Measurements from ENCODE around the gene CAPN6. TPM values are rescaled to one million over a fixed set of nuclear protein-coding genes. Genes with fewer than 3 reads are reported as not detected.

Gene CAPN6
- total and polyA plus RNA-seq, 2 donors (not counting 3 experiments of a cell fraction or from before 2014, with no cell fraction given) = not detected

- H3K79me2 ChIP-seq (ENCODE audit: control insufficient read depth, insufficient read depth, low read length) = no peaks in the 10 kb centered on the region
- ChIA-PET POLR2A (no interaction called here), CTCF (no interaction called here)
- DNase-seq (ENCODE audit: low read depth, low spot score) = no peak
- no peak overlapping the region for H2AFZ ChIP-seq (ENCODE audit: low read depth, low read length)
- H3K36me3 ChIP-seq (ENCODE audit: control insufficient read depth in 2 of 2, extremely low read depth in 1 of 2, insufficient read depth in 2 of 2, low read length in 2 of 2) = no peaks in the 10 kb centered on the region
- dilution Hi-C loops (cut with MboI; ENCODE audit: extremely low pct_ligation_motif_present, low sequenced_read_pairs) (no loop called here), intact Hi-C loops (cut with micrococcal nuclease) (no loop called here)
- no peaks in the 10 kb centered on the region for H3K4me1 ChIP-seq (ENCODE audit: control insufficient read depth, extremely low read depth, insufficient read depth, low read length)
- H3K9me1 ChIP-seq (replicated peaks; ENCODE audit: control insufficient read depth, extremely low read depth, insufficient read depth, low read length) = no peaks in the 10 kb centered on the region
- no peaks in the 10 kb centered on the region for H4K20me1 ChIP-seq (replicated peaks; ENCODE audit: control insufficient read depth, extremely low read depth, insufficient read depth, low read length)
- no peak for TF ChIP-seq POLR2A (IDR thresholded peaks at IDR 0.05; ENCODE audit: low read depth, low read length)
- TF ChIP-seq CTCF (IDR thresholded peaks at IDR 0.05; ENCODE audit: extremely low read depth in 1 of 2, insufficient read depth in 1 of 2, low read depth in 1 of 2, low read length in 2 of 2) = no peak
- H3K27ac ChIP-seq (ENCODE audit: insufficient read depth, low read depth, low read length) = no peak overlapping the region
- BruUV-seq (replicated peaks) = no TSS peak
- H3K4me2 ChIP-seq (ENCODE audit: insufficient read depth, low read length) = no peak overlapping the region
- FAIRE-seq = no peak
- no peak overlapping the region for H3K9ac ChIP-seq (replicated peaks; ENCODE audit: extremely low read depth, insufficient read depth, low read length)
- no peaks in the 10 kb centered on the region for H3K27me3 ChIP-seq (ENCODE audit: control insufficient read depth in 2 of 2, insufficient read depth in 2 of 2, low read length in 2 of 2)
- H3K9me3 ChIP-seq (replicated peaks; ENCODE audit: control insufficient read depth, insufficient read depth, low read length) = no peaks in the 10 kb centered on the region
- H3K4me3 ChIP-seq (replicated peaks in 1 of 3; ENCODE audit: insufficient read depth in 1 of 3, low read depth in 1 of 3, low read length in 3 of 3) = no peak overlapping the region
Measured at GRCh38 chrX:111265486-111265885, 4.8 kb downstream of the CAPN6 start.

- no peaks in the 10 kb centered on the region for H3K9me1 ChIP-seq (replicated peaks; ENCODE audit: control insufficient read depth, extremely low read depth, insufficient read depth, low read length)
- intact Hi-C loops (cut with micrococcal nuclease) = no loop called here
- no peaks in the 10 kb centered on the region for H3K36me3 ChIP-seq (ENCODE audit: control insufficient read depth in 2 of 2, extremely low read depth in 1 of 2, insufficient read depth in 2 of 2, low read length in 2 of 2)
- no peaks in the 10 kb centered on the region for H3K79me2 ChIP-seq (ENCODE audit: control insufficient read depth, insufficient read depth, low read length)
- no peak overlapping the region for H3K4me2 ChIP-seq (ENCODE audit: insufficient read depth, low read length)
- H3K9me3 ChIP-seq (replicated peaks; ENCODE audit: control insufficient read depth, insufficient read depth, low read length) = no peaks in the 10 kb centered on the region
- no peaks in the 10 kb centered on the region for H4K20me1 ChIP-seq (replicated peaks; ENCODE audit: control insufficient read depth, extremely low read depth, insufficient read depth, low read length)
- DNase-seq (ENCODE audit: low read depth, low spot score) = no peak
- H3K4me3 ChIP-seq (replicated peaks in 1 of 3; ENCODE audit: insufficient read depth in 1 of 3, low read depth in 1 of 3, low read length in 3 of 3) = no peak overlapping the region
- POLR2A ChIA-PET = no interaction called here
- no TSS peak for BruUV-seq (replicated peaks)
- CTCF ChIA-PET = no interaction called here
- no peaks in the 10 kb centered on the region for H3K4me1 ChIP-seq (ENCODE audit: control insufficient read depth, extremely low read depth, insufficient read depth, low read length)
- dilution Hi-C loops (cut with MboI; ENCODE audit: extremely low pct_ligation_motif_present, low sequenced_read_pairs) = no loop called here
- no peak for FAIRE-seq
- no peak overlapping the region for H3K9ac ChIP-seq (replicated peaks; ENCODE audit: extremely low read depth, insufficient read depth, low read length)
- H3K27me3 ChIP-seq (ENCODE audit: control insufficient read depth in 2 of 2, insufficient read depth in 2 of 2, low read length in 2 of 2) = no peaks in the 10 kb centered on the region
- H3K27ac ChIP-seq (ENCODE audit: insufficient read depth, low read depth, low read length) = no peak overlapping the region
- H2AFZ ChIP-seq (ENCODE audit: low read depth, low read length) = no peak overlapping the region
- TF ChIP-seq GATA2 (IDR thresholded peaks at IDR 0.05; ENCODE audit: insufficient read depth, insufficient read length, low read depth, low read length) = no peak
- TF ChIP-seq POLR2AphosphoS5 (IDR thresholded peaks at IDR 0.05; ENCODE audit: insufficient read depth, low read depth, low read length) = no peak
- TF ChIP-seq EZH2 (IDR thresholded peaks at IDR 0.05; ENCODE audit: borderline replicate concordance, low read depth, low read length, severe bottlenecking) = no peak
- no peak for TF ChIP-seq MYC (IDR thresholded peaks at IDR 0.05; ENCODE audit: low read depth, low read length)
- no peak for TF ChIP-seq MAX (IDR thresholded peaks at IDR 0.05; ENCODE audit: insufficient read depth, insufficient read length)
- no peak for TF ChIP-seq POLR2A (IDR thresholded peaks at IDR 0.05; ENCODE audit: low read depth, low read length)
- no peak for TF ChIP-seq JUN (IDR thresholded peaks at IDR 0.05; ENCODE audit: borderline replicate concordance, insufficient read depth, insufficient read length, low read depth)
- TF ChIP-seq CTCF (IDR thresholded peaks at IDR 0.05; ENCODE audit: extremely low read depth in 1 of 2, insufficient read depth in 1 of 2, low read depth in 1 of 2, low read length in 2 of 2) = no peak
- no peak for TF ChIP-seq FOS (IDR thresholded peaks at IDR 0.05; ENCODE audit: borderline replicate concordance, insufficient read depth, low read length)
Measured at GRCh38 chrX:111264385-111264784, 5.9 kb downstream of the CAPN6 start.

Data from endothelial cell of umbilical vein (primary cell).